BJ (cell line): ENCODE measurements around the gene KRTAP5-9. TPM values are rescaled to one million over a fixed set of nuclear protein-coding genes. Genes with fewer than 3 reads are reported as not detected.

Source experiments
- CTCF ChIA-PET: fragments of 350-600 bp; formaldehyde crosslinking; extraction: SDS; loops from one replicate; lab custom pipeline; 2021; ENCODE audit warnings: antibody characterized with exemption, inconsistent platforms; lab: Yijun Ruan, JAX
- POLR2A ChIA-PET: fragments of 300-600 bp; sonication (Branson Sonifier 250); formaldehyde crosslinking; extraction: SDS; loops from one replicate; lab custom pipeline; 2021; ENCODE audit warnings: antibody characterized with exemption; lab: Charles Lee
- DNase-seq: peaks from one replicate; pipeline ENCODE4 v3.0.0-alpha.2; 2011; ENCODE audit warnings: low read depth
- H3K27me3 ChIP-seq: 2 replicates; pipeline ENCODE4 v1.6.0; 2011; ENCODE audit warnings: low read length; ENCODE audit not compliant: control insufficient read depth, insufficient read depth
- H3K36me3 ChIP-seq: 2 replicates; pipeline ENCODE4 v1.5.1; 2011; ENCODE audit warnings: low read length; ENCODE audit not compliant: control insufficient read depth, insufficient read depth
- H3K4me3 ChIP-seq: 2 replicates; pipeline ENCODE4 v1.5.1; 2011; ENCODE audit warnings: low read depth, mild to moderate bottlenecking, control low read depth, low read length
- CTCF ChIP-seq: IDR thresholded peaks from 2 replicates; pipeline ENCODE4 v1.5.1; 2011; ENCODE audit warnings: low read depth, mild to moderate bottlenecking, control low read depth, inconsistent platforms, low read length, moderate library complexity; ENCODE audit not compliant: insufficient read depth
- polyA plus RNA-seq: library from polyadenylated mRNA; depleted of rRNA; stranded (reverse); fragments of >200 nt; gene quantifications from 2 replicates; pipeline ENCODE4 v1.2.3, GENCODE V29; 2011

The KRTAP5-9 gene
- polyA plus RNA-seq, 1 experiment: 0.09 TPM

GRCh38 chr11:71502026-71502425 is 46.2 kb upstream of the KRTAP5-9 start:
- Histone ChIP-seq H3K36me3 (peaks cover 29% of the 10 kb centered on the region), H3K27me3 (no peaks in the 10 kb centered on the region), H3K4me3 (no peak overlapping the region)
- TF ChIP-seq CTCF: no peak
- POLR2A ChIA-PET: no interaction called here
- no peak for DNase-seq
- CTCF ChIA-PET: no interaction called here

- H3K36me3 ChIP-seq: peaks cover 22% of the 10 kb centered on the region
- POLR2A ChIA-PET: no interaction called here
- no peak overlapping the region for H3K4me3 ChIP-seq
- H3K27me3 ChIP-seq: no peaks in the 10 kb centered on the region
- no peak for DNase-seq
- CTCF ChIA-PET: no interaction called here
- TF ChIP-seq CTCF: no peak
These were observed 45.3 kb upstream of the KRTAP5-9 start for GRCh38 chr11:71502871-71503435.

DNA sequence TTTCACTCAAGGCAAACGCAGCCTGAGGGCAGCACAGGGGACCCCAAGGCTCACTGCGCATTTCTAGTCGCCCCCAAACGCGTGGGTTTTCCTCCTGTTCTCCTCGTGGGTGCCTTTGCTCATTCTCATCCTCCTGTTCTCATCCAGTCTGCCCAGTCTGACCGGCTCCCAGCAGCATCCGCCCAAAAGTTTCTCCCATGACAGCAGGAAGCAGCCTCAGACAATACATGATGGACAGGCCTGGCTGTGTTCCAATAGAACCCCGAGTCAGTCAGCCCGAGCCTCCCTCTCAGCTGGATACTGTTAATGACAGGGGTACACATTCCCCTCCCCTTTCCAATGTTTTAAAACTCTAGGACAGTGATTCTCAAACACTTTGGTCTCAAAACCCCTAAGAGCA is 43.7 kb upstream of the KRTAP5-9 start:
- CTCF ChIA-PET: no interaction called here
- DNase-seq: no peak
- POLR2A ChIA-PET: no interaction called here
- no peaks in the 10 kb centered on the region for H3K27me3 ChIP-seq
- peaks cover 16% of the 10 kb centered on the region for H3K36me3 ChIP-seq
- no peak for TF ChIP-seq CTCF
- no peak overlapping the region for H3K4me3 ChIP-seq

- Histone ChIP-seq H3K36me3 (peaks cover 15% of the 10 kb centered on the region), H3K27me3 (no peaks in the 10 kb centered on the region), H3K4me3 (no peak overlapping the region)
- POLR2A ChIA-PET: no interaction called here
- CTCF ChIA-PET: no interaction called here
- TF ChIP-seq CTCF: no peak
- no peak for DNase-seq
These were observed 43.2 kb upstream of the KRTAP5-9 start for GRCh38 chr11:71505001-71505400.

- DNase-seq: no peak
- ChIA-PET POLR2A (no interaction called here), CTCF (interaction anchor here (1.0 kb wide), 1 partner anchor 203 kb away, joined by 3 read pairs; no protein-coding TSS in a partner anchor)
- no peak for TF ChIP-seq CTCF
- Histone ChIP-seq H3K4me3 (no peak overlapping the region), H3K36me3 (peaks cover 9% of the 10 kb centered on the region), H3K27me3 (no peaks in the 10 kb centered on the region)
These were observed 42.4 kb upstream of the KRTAP5-9 start for GRCh38 chr11:71505781-71506180.
